Karpas-422 (cell line): ENCODE results near the gene GABBR2. TPM values are rescaled to one million over a fixed set of nuclear protein-coding genes. Genes with fewer than 3 reads are reported as not detected.

Experiments used
- DNase-seq: peaks from one replicate; pipeline ENCODE4 v3.0.0-alpha.2; 2015
- H2AFZ ChIP-seq: fragments of 200-600 bp; sonication (generic); 2 replicates; pipeline ENCODE4 v1.6.1; 2014; ENCODE audit warnings: antibody characterized with exemption, low read length, mixed read lengths
- H3K27ac ChIP-seq: fragments of 200-600 bp; sonication (generic); 2 replicates; pipeline ENCODE4 v1.5.1; 2014; ENCODE audit warnings: mild to moderate bottlenecking, low read length, moderate library complexity
- H3K27me3 ChIP-seq: fragments of 200-600 bp; sonication (generic); 2 replicates; pipeline ENCODE4 v1.6.1; 2014; ENCODE audit warnings: low read length, mixed read lengths
- H3K36me3 ChIP-seq: fragments of 200-600 bp; sonication (generic); 2 replicates; pipeline ENCODE4 v1.6.1; 2014; ENCODE audit warnings: low read length, mixed read lengths; ENCODE audit not compliant: insufficient read depth
- H3K4me1 ChIP-seq: fragments of 200-600 bp; sonication (generic); 2 replicates; pipeline ENCODE4 v1.6.1; 2014; ENCODE audit warnings: mild to moderate bottlenecking, low read length, mixed read lengths
- H3K4me2 ChIP-seq: fragments of 200-600 bp; sonication (generic); 2 replicates; pipeline ENCODE4 v1.6.1; 2014; ENCODE audit warnings: low read length, low read depth, mild to moderate bottlenecking; ENCODE audit not compliant: poor library complexity, severe bottlenecking
- H3K4me3 ChIP-seq: fragments of 200-600 bp; sonication (generic); 2 replicates; pipeline ENCODE4 v1.5.1; 2014; ENCODE audit warnings: mild to moderate bottlenecking, antibody characterized with exemption, low read length, mixed read lengths
- H3K79me2 ChIP-seq: fragments of 200-600 bp; sonication (generic); 2 replicates; pipeline ENCODE4 v1.6.1; 2014; ENCODE audit warnings: mild to moderate bottlenecking, low read length, mixed read lengths
- H3K9ac ChIP-seq: fragments of 200-600 bp; sonication (generic); 2 replicates; pipeline ENCODE4 v1.6.0; 2014; ENCODE audit warnings: low read length
- H3K9me2 ChIP-seq: fragments of 200-600 bp; sonication (generic), shearing (Covaris generic); replicated peaks from 2 replicates; pipeline ENCODE4 v1.6.0; 2014; ENCODE audit warnings: mild to moderate bottlenecking, low read length, moderate library complexity; ENCODE audit not compliant: insufficient read depth
- H3K9me3 ChIP-seq: fragments of 300-700, 200-600 bp; sonication (generic); 2 replicates; pipeline ENCODE4 v1.6.1; 2014; ENCODE audit warnings: low read length, mixed read lengths
- H4K20me1 ChIP-seq: fragments of 200-600 bp; sonication (generic); 2 replicates; pipeline ENCODE4 v1.6.1; 2014; ENCODE audit warnings: mild to moderate bottlenecking, antibody characterized with exemption, low read length, low read depth; ENCODE audit not compliant: insufficient read depth
- total RNA-seq: library from RNA; depleted of rRNA; stranded (reverse); fragments of >200 nt; shearing (Covaris generic); gene quantifications from 2 replicates; pipeline ENCODE4 v1.2.3, GENCODE V29; 2014; ENCODE audit warnings: low replicate concordance

Gene GABBR2
- total RNA-seq, 1 experiment from 2014 or later = 0.30 TPM

- no peak overlapping the region for H3K4me3 ChIP-seq
- peaks cover 24% of the 10 kb centered on the region for H3K4me1 ChIP-seq
- no peak overlapping the region for H3K4me2 ChIP-seq
- no peaks in the 10 kb centered on the region for H3K79me2 ChIP-seq
- no peaks in the 10 kb centered on the region for H3K36me3 ChIP-seq
- H3K9me2 ChIP-seq = no peaks in the 10 kb centered on the region
- DNase-seq = no peak
- no peak overlapping the region for H3K27ac ChIP-seq
- H3K9me3 ChIP-seq = no peaks in the 10 kb centered on the region
- H2AFZ ChIP-seq = no peak overlapping the region
- no peaks in the 10 kb centered on the region for H4K20me1 ChIP-seq
- no peak overlapping the region for H3K9ac ChIP-seq
- H3K27me3 ChIP-seq = no peaks in the 10 kb centered on the region
Measured at GRCh38 chr9:98610211-98610610, 98.5 kb downstream of the GABBR2 start.

GRCh38 chr9:98609646-98610045 lies 99.1 kb downstream of the GABBR2 start:
- no peak overlapping the region for H3K9ac ChIP-seq
- no peaks in the 10 kb centered on the region for H3K9me3 ChIP-seq
- no peak for DNase-seq
- H2AFZ ChIP-seq = no peak overlapping the region
- H3K27ac ChIP-seq = no peak overlapping the region
- H3K79me2 ChIP-seq = no peaks in the 10 kb centered on the region
- H3K9me2 ChIP-seq = no peaks in the 10 kb centered on the region
- H3K4me3 ChIP-seq = no peak overlapping the region
- no peaks in the 10 kb centered on the region for H3K36me3 ChIP-seq
- H3K4me2 ChIP-seq = no peak overlapping the region
- peaks cover 24% of the 10 kb centered on the region for H3K4me1 ChIP-seq
- no peaks in the 10 kb centered on the region for H4K20me1 ChIP-seq
- no peaks in the 10 kb centered on the region for H3K27me3 ChIP-seq

DNA sequence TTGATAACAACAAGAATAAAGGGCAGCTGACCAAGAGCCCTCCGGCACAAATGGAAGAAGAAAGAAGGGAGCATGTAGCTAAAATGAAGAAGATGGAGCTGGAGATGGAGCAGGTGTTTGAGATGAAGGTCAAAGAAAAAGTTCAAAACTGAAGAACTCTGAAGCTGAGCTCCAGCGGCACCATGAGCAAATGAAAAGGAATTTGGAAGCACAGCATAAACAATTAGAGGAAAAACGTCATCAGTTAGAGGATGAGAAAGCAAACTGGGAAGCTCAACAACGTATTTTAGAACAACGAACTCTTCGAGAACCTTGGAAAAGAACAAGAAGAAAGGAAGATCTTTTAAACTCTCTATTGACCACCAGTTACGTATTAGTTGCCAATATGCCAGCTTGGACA lies 100.9 kb downstream of the GABBR2 start:
- no peak for DNase-seq
- Histone ChIP-seq H3K36me3 (no peaks in the 10 kb centered on the region), H3K9me2 (no peaks in the 10 kb centered on the region), H3K9me3 (no peaks in the 10 kb centered on the region), H3K79me2 (no peaks in the 10 kb centered on the region), H4K20me1 (no peaks in the 10 kb centered on the region), H3K4me3 (no peak overlapping the region), H3K4me1 (peaks cover 14% of the 10 kb centered on the region), H3K9ac (no peak overlapping the region), H3K4me2 (no peak overlapping the region), H3K27me3 (no peaks in the 10 kb centered on the region), H2AFZ (no peak overlapping the region), H3K27ac (no peak overlapping the region)

DNA sequence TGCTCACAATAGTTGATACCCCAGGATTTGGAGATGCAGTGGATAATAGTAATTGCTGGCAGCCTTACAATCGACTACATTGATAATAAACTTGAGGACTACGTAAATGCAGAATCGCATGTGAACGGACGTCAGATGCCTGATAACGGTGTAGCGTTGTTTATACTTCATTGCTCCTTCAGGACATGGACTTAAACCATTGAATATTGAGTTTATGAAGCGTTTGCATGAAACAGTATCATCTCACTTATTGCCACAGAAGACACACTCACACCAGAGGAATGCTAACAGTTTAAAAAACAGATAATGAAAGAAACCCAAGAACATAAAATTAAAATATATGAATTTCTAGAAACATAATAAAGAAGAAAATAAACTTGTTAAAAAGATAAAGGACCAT lies 101.6 kb downstream of the GABBR2 start:
- Histone ChIP-seq H3K9me2 (no peaks in the 10 kb centered on the region), H3K9ac (no peak overlapping the region), H3K79me2 (no peaks in the 10 kb centered on the region), H3K4me3 (no peak overlapping the region), H2AFZ (no peak overlapping the region), H3K4me1 (peaks cover 8% of the 10 kb centered on the region), H3K27ac (no peak overlapping the region), H3K9me3 (no peaks in the 10 kb centered on the region), H4K20me1 (no peaks in the 10 kb centered on the region), H3K4me2 (no peak overlapping the region), H3K27me3 (no peaks in the 10 kb centered on the region), H3K36me3 (no peaks in the 10 kb centered on the region)
- no peak for DNase-seq

- Histone ChIP-seq H4K20me1 (no peaks in the 10 kb centered on the region), H3K9me2 (no peaks in the 10 kb centered on the region), H3K27ac (no peak overlapping the region), H3K9ac (no peak overlapping the region), H3K27me3 (no peaks in the 10 kb centered on the region), H3K4me1 (peaks cover 3% of the 10 kb centered on the region), H3K4me2 (no peak overlapping the region), H3K79me2 (no peaks in the 10 kb centered on the region), H2AFZ (no peak overlapping the region), H3K9me3 (no peaks in the 10 kb centered on the region), H3K36me3 (no peaks in the 10 kb centered on the region), H3K4me3 (no peak overlapping the region)
- no peak for DNase-seq
Measured at GRCh38 chr9:98606730-98607129, 102.0 kb downstream of the GABBR2 start.

GRCh38 chr9:98605116-98605515 lies 103.6 kb downstream of the GABBR2 start:
- no peaks in the 10 kb centered on the region for H4K20me1 ChIP-seq
- H3K9me2 ChIP-seq = no peaks in the 10 kb centered on the region
- no peaks in the 10 kb centered on the region for H3K79me2 ChIP-seq
- DNase-seq = no peak
- H3K9me3 ChIP-seq = no peaks in the 10 kb centered on the region
- H3K4me2 ChIP-seq = no peak overlapping the region
- H3K4me1 ChIP-seq = no peaks in the 10 kb centered on the region
- H3K9ac ChIP-seq = no peak overlapping the region
- H3K4me3 ChIP-seq = no peak overlapping the region
- no peak overlapping the region for H3K27ac ChIP-seq
- no peak overlapping the region for H2AFZ ChIP-seq
- H3K27me3 ChIP-seq = no peaks in the 10 kb centered on the region
- H3K36me3 ChIP-seq = no peaks in the 10 kb centered on the region

DNA sequence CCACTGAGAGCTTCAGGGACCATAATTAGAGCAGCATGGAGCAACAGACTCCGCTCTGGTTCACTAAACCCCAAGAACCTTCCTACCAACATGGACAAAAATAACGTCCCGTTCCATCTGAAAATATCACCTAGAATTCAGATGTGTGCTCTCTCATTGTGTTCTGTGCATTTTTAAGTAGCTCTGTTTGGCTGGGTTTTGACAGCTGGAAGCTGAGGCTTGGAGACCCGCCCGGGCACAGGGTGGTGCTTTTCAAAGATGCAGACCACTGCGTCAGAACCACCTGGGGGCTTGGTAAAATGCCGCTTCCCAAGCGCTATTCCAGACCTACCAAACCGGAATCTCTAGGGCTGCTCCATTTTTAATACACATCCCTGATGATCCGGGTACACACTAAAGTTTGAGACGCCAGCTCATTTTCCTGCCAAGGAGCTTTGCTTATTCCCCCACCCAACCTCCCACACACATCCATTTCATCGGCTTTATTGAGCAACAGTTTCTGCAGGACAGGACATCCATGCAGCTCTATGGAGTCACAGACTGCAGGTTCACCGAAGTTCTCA lies 104.8 kb downstream of the GABBR2 start:
- H3K9me3 ChIP-seq = no peaks in the 10 kb centered on the region
- no peaks in the 10 kb centered on the region for H3K79me2 ChIP-seq
- H4K20me1 ChIP-seq = no peaks in the 10 kb centered on the region
- H3K27ac ChIP-seq = no peak overlapping the region
- H3K36me3 ChIP-seq = no peaks in the 10 kb centered on the region
- no peak overlapping the region for H3K4me3 ChIP-seq
- no peak overlapping the region for H3K4me2 ChIP-seq
- H3K4me1 ChIP-seq = no peaks in the 10 kb centered on the region
- no peaks in the 10 kb centered on the region for H3K9me2 ChIP-seq
- no peak for DNase-seq
- no peak overlapping the region for H2AFZ ChIP-seq
- no peak overlapping the region for H3K9ac ChIP-seq
- no peaks in the 10 kb centered on the region for H3K27me3 ChIP-seq

DNA sequence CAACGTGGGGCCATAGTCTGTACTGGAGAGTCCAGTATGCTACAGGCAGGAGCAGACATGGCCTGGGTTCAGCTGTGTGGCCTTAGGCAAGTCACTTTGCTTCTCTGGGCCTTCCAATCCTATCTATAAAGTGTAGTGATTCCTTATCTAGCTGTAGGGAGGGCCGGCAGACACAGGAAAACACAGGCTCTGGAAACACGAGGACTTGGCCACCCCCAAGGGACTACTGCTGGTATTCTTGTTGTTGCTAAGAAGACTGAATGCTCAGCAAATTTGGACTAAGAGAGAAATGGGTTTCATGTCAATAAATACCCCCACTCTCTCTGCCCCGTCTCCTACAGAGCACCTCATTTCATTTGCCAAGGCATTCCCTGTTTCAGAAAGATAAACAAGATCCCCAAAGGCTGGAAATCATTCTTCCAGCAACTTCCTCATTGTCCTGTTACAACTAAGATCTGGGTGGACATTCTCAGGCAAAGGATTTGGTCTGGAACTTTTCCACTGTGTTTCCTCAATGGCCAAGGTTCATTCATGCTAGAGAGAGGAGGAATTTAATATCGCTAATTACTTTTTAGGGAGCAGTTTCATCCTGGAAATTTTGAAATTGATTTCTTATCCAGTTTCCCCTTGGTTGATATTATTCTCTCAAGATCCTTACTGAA lies 105.8 kb downstream of the GABBR2 start:
- Histone ChIP-seq H3K9me2 (no peaks in the 10 kb centered on the region), H3K4me3 (no peak overlapping the region), H2AFZ (no peak overlapping the region), H3K9me3 (no peaks in the 10 kb centered on the region), H3K4me2 (no peak overlapping the region), H3K79me2 (no peaks in the 10 kb centered on the region), H3K27ac (no peak overlapping the region), H3K27me3 (no peaks in the 10 kb centered on the region), H3K9ac (no peak overlapping the region), H3K4me1 (no peaks in the 10 kb centered on the region), H3K36me3 (no peaks in the 10 kb centered on the region), H4K20me1 (no peaks in the 10 kb centered on the region)
- DNase-seq = no peak
